Gastrocnemius medialis (tissue), 4 donors: ENCODE data around the gene EZR.

Experiments
- CTCF ChIP-seq, 5 experiments: fragments of 450-650 bp in 3 of 5; fragments of 200-600 bp in 2 of 5; sonication (generic) in 2 of 5; IDR thresholded peaks in 4 of 5; conservative IDR thresholded peaks in 1 of 5; 1 replicate in 4 of 5; 2 replicates in 1 of 5; pipeline ENCODE4 v1.5.1; 2016 to 2019; ENCODE audit warnings: antibody characterized with exemption in 5 of 5, mild to moderate bottlenecking in 3 of 5, moderate library complexity in 3 of 5
- POLR2A ChIP-seq, 2 donors: fragments of 450-650 bp; IDR thresholded peaks; one replicate each; pipeline ENCODE4 v1.6.1; 2017; ENCODE audit warnings: antibody characterized with exemption in 2 of 2, mild to moderate bottlenecking in 2 of 2, moderate library complexity in 2 of 2

DNA sequence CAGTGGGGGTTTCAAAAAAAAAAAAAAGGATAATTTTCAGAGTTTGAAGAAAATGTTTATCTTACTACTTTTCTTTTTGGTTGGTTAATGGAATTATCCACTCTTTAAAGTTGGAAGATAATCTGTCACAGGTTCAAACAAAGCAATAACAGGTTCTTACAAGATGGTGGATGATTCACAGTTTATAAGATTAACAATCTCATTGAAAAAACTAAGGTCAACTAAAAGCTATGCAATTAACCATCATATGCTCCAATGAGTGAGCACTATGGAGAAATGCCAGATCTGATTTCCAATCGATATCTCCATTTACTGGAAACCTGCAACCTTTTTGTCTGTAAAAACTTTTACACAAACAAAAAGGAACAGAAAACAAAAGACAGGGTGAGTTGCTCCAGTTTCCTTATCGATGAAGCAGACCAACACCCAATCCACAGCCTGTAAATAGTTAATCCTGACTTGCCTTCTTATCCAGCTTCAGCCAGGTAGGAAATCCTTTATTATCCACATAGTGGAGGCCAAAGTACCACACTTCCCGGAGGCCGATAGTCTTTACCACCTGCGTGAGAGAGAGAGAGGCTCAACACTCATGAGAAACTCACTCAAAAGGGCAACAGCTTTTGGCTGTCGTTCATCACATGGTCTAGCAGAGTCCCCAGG, 32.4 kb downstream of the EZR start:
- no peak for TF ChIP-seq CTCF (IDR thresholded peaks at IDR 0.05 in 4 of 5, conservative IDR thresholded peaks at IDR 0.05 in 1 of 5)
- no peak for TF ChIP-seq POLR2A (IDR thresholded peaks at IDR 0.05)
